AG20443 (cell line): ENCODE measurements around the gene WASF3.
"Not testable (repeated sequence)": the region's sequence is repeated elsewhere in the genome, so short reads cannot be mapped to it uniquely, and the experiment has no call there.

Experiments used
- DNase-seq: peaks from one replicate; pipeline ENCODE4 v3.0.0; 2012; ENCODE audit warnings: low spot score, mixed read lengths

The WASF3 gene

DNA sequence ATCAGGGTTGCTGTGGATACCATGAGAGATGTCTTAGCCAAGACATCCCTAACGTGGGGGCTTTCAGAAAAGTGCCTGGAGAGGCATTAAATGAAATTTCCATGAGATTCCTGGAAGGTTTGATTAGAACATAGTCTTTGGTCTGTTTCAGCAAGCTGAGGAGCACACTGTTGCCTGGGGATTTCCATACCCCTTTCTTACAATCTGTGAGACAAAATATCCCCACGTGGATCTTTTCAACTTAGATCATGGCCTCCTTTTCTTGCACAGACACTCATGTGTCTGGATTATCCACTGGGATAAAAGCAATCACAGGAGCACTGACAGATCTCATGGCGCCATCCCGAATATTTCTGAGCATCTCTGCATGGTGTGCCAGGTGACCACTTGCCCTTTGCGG lies 161.4 kb downstream of the WASF3 start:
- no peak for DNase-seq

DNA sequence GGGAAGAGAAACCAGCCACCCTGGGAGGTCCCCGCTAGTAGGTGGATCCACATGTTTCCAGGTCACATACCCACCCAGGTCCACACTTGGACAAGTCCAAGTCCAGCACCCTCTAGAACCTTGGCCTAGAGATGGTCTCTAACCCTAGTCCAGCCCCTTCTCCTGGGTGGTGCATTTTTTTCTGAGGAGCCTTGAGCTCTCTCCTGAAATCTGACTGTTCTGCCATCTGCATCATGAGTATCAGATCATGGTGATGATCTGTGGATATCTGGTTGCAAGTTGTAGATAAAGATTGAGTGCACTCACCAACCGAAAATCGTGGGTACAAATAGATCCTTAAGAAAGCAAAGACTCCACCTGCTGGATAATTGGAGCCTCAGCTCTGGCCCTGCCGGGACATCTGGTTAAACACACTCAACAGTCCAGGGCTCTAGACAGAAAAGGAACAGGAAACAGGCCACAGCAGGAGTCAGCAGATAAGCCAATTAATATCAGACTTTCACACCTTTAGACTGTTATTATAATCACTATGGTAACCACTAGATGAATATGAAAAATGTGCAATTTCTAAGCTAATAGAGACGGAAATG lies 162.0 kb downstream of the WASF3 start:
- no peak for DNase-seq

DNA sequence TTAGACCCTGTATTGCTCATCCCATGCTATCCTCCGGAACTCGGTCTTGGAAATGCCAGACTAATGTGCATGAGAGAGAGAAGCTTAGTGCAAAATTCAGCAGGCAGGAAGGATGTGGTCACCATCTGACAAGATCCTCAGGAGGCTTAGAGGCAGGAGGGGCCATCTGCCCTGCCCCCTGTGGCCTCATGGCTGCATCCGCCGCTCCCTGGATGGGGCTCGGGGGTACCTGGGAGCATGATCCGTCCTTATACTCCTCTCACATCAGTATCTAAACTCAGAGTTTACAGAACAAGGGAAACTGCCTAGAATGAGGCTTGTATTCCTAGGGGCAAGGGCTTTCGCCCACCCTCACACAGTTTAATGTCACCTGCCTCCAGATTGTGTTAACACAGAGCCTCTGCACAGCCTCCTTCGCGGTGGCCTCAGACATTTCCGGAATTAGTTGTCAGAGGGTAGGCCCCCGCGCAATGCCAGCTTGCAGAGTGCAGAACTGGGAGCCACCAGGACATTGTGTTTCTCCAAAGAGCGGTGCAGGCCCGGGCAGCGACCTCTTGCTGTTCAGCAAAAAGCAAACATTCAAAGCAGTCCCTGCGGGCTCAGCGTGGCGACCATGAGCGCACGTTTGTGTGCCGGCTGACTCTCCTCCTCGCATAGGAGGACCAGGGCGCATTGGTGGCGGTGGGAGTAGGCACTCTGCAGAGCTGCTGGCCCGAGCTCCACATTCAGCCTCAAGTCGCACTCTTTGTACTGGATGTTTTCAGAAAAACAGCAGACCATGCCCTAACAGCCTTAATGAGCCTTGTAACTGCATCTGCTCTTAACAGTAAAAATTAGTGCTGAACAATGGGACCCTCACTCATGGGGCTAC lies 164.0 kb downstream of the WASF3 start:
- no peak for DNase-seq

DNA sequence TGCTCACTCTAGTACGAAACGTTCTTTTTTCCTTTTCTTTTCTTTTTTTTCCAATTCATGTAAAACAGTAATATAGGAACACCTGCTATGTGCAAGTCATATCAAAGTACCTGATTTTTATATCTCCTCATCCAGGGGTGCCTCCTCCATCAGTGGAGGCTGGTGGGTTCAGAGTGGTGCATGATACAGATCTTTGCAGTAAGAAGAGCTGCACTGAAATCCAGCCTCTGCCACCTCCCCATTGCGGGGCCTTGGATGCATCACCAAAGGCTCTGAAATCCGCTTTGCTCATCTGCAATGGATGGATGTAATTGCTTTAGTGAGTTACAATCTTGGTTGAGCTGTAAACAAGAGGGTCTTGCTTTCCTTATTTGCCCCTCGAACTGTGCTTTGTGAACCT lies 164.8 kb downstream of the WASF3 start:
- no peak for DNase-seq

DNA sequence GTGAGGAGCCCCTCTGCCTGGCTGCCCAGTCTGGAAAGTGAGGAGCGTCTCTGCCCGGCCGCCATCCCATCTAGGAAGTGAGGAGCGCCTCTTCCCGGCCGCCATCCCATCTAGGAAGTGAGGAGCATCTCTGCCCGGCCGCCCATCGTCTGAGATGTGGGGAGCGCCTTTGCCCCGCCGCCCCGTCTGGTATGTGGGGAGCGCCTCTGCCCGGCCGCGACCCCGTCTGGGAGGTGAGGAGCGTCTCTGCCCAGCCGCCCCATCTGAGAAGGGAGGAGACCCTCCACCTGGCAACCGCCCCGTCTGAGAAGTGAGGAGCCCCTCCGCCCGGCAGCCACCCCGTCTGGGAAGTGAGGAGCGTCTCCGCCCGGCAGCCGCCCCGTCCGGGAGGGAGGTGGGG lies 166.1 kb downstream of the WASF3 start:
- not testable (repeated sequence) for DNase-seq

DNA sequence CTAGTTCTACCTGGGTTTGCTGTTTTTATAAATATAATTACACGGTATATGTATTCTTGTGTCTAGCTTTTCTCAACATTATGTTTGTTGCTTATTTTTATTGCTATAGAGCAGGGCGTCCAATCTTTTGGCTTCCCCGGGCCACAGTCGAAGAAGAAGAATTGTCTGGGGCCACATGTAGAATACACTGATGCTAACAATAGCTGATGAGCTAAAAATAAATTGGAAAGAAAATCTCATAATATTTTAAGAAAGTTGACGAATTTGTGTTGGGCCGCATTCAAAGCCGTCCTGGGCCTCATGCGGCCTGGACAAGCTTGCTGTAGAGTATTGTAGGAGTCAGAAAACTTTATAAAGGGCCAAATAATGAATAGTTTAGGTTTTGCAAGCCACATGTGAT lies 169.2 kb downstream of the WASF3 start:
- DNase-seq: no peak

DNA sequence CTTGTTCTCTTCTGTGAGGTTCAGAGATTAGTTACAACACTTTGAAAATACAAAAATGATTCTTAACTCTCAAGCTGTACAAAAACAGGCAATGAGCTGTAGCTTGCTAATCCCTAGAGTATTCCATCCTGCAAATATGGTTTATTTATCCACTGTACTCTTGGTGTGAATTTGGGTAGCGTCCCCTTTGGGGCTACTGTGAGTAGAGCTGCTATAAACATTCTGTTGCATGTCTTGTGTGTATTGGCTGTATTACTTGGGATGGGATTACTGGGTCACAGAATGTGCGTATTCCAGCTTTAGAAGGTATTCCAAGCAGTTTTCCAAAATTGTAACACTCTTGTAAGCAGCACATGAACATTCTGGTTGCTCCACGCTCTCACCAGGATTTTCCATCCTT lies 169.6 kb downstream of the WASF3 start:
- no peak for DNase-seq

DNA sequence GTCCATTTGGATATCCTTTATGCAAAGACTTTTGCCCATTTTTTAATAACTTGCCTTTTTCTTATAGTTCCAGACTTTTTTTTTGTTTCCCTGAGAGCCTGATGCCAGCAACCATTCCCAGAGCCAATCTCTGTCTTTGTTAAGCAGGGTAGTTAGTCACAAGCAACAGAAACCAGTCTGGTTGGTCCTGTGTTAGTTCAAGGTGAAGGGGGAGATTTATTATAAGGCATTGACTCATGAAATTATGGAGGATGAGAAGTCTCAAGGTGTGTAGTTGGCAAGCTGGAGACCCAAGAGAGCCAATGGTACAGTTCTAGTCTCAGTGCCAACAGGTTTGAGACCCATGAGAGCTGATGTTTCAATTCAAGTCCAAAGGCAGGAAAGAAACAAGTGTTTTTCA lies 170.2 kb downstream of the WASF3 start:
- DNase-seq: no peak

DNA sequence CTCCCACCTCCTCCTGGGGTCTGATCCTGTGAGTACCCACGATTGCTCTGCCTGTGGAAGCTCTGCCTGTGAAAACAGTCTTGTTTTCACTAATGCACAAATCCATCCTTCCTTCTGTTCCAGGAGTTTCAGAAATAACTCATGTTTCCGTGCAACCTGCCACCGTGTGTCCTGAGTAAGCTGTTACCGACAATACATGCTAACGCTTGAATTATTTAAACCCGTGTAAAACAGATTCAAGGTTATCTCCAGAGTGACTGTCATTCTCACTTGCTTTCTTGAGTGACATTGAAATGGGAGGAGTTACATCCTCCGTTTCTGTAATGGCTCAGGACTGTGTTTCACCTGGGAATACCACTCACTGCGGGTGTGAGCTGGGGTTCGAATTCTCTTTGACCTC lies 178.2 kb downstream of the WASF3 start:
- DNase-seq: no peak
